H1 (cell line): ENCODE measurements around the gene ADGRB3.

Experiments used
- BRCA1 ChIP-seq: IDR thresholded peaks from 2 replicates; pipeline ENCODE4 v1.6.1; 2012; ENCODE audit warnings: low read depth, low read length, improper control_type of control experiment
- POLR2A ChIP-seq, 2 experiments: IDR thresholded peaks; 1 replicate in 1 of 2; 2 replicates in 1 of 2; pipeline ENCODE4 v1.6.1; 2011; ENCODE audit warnings: low read depth in 2 of 2, low read length in 2 of 2, mild to moderate bottlenecking in 2 of 2; ENCODE audit errors: control extremely low read depth in 1 of 2
- POLR2AphosphoS5 ChIP-seq: IDR thresholded peaks from 2 replicates; pipeline ENCODE4 v1.6.1; 2011; ENCODE audit warnings: low read depth, low read length
- RAD21 ChIP-seq, 2 experiments: IDR thresholded peaks in 1 of 2; conservative IDR thresholded peaks in 1 of 2; 2 replicates each; pipeline ENCODE4 v1.6.1; 2011; ENCODE audit warnings: low read depth in 2 of 2, low read length in 2 of 2, improper control_type of control experiment in 1 of 2, inconsistent platforms in 1 of 2, mild to moderate bottlenecking in 1 of 2, moderate library complexity in 1 of 2
- RNF2 ChIP-seq: fragments of 200-900, 300-1000 bp; sonication (generic); IDR thresholded peaks from 2 replicates; pipeline ENCODE4 v1.7.1; 2016; ENCODE audit warnings: borderline replicate concordance, low read depth, mild to moderate bottlenecking, antibody characterized with exemption, low read length; ENCODE audit not compliant: poor library complexity, severe bottlenecking; ENCODE audit errors: missing control alignments
- SIN3A ChIP-seq, 2 experiments: IDR thresholded peaks in 1 of 2; conservative IDR thresholded peaks in 1 of 2; 2 replicates each; pipeline ENCODE4 v1.6.1; 2011 to 2012; ENCODE audit warnings: low read length in 2 of 2, improper control_type of control experiment in 1 of 2, low read depth in 1 of 2, mild to moderate bottlenecking in 1 of 2
- SP1 ChIP-seq: IDR thresholded peaks from 2 replicates; pipeline ENCODE4 v1.6.1; 2011; ENCODE audit warnings: low read depth, low read length
- TEAD4 ChIP-seq: IDR thresholded peaks from 2 replicates; pipeline ENCODE4 v1.6.1; 2012; ENCODE audit warnings: low read depth, low read length, inconsistent platforms, mixed read lengths
- YY1 ChIP-seq: IDR thresholded peaks from 2 replicates; pipeline ENCODE4 v1.6.1; 2011; ENCODE audit warnings: low read depth, mild to moderate bottlenecking, low read length
- TF ChIP-seq, protein P1 (sequence below), 3 experiments: IDR thresholded peaks; 1 replicate in 2 of 3; 2 replicates in 1 of 3; pipeline versions ENCODE4 v1.5.1 to v1.6.1; 2011; ENCODE audit warnings: low read length in 3 of 3, mild to moderate bottlenecking in 3 of 3, inconsistent platforms in 2 of 3, low read depth in 1 of 3, moderate library complexity in 1 of 3; ENCODE audit not compliant: insufficient read depth in 1 of 3; ENCODE audit errors: control extremely low read depth in 1 of 3

DNA sequence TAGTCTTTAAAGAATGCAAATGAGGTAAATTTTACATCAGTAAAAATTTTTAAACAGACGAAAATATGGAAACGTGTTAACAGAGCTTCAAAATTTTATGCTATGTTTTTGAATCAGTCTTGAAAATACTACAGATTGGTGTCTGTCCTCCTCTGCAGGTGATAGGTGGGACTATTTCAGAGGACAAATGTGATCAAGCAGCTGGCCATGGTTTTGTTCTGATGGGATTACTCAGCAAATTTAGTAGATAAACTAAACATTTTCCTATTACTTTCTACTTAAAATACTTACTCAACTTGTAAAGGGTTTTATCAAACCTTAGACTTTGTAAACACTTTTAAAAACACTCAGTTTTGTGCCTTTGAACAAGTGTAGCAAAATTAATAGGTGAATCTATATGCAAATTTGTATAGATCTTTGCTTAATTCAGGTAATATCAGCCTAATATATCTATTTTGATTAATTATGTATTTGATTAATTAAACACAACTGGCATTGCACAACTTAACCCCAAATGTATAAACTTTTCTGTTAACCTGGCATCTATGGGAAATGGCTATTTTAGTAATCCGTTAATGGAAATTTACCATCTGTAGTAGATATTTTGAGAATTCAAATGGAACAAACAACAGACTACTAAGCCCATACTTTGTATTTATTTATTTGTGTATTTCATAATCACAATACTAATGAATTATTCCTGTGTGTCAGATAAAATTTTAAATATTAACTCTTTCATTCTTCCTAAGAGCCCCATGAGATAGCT, 22.5 kb downstream of the ADGRB3 start:
- TF ChIP-seq SP1 (no peak), YY1 (no peak), RAD21 (IDR thresholded peaks at IDR 0.05 in 1 of 2, conservative IDR thresholded peaks at IDR 0.05 in 1 of 2; ENCODE audit: low read depth in 2 of 2, low read length in 2 of 2) (no peak), POLR2AphosphoS5 (no peak), BRCA1 (no peak), RNF2 (no peak), SIN3A (conservative IDR thresholded peaks at IDR 0.05 in 1 of 2, IDR thresholded peaks at IDR 0.05 in 1 of 2; ENCODE audit: low read depth in 1 of 2, low read length in 2 of 2) (no peak), TEAD4 (no peak), POLR2A (IDR thresholded peaks at IDR 0.05; ENCODE audit: control extremely low read depth in 1 of 2, low read depth in 2 of 2, low read length in 2 of 2) (no peak)
- TF ChIP-seq, protein P1, sequence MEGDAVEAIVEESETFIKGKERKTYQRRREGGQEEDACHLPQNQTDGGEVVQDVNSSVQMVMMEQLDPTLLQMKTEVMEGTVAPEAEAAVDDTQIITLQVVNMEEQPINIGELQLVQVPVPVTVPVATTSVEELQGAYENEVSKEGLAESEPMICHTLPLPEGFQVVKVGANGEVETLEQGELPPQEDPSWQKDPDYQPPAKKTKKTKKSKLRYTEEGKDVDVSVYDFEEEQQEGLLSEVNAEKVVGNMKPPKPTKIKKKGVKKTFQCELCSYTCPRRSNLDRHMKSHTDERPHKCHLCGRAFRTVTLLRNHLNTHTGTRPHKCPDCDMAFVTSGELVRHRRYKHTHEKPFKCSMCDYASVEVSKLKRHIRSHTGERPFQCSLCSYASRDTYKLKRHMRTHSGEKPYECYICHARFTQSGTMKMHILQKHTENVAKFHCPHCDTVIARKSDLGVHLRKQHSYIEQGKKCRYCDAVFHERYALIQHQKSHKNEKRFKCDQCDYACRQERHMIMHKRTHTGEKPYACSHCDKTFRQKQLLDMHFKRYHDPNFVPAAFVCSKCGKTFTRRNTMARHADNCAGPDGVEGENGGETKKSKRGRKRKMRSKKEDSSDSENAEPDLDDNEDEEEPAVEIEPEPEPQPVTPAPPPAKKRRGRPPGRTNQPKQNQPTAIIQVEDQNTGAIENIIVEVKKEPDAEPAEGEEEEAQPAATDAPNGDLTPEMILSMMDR (IDR thresholded peaks at IDR 0.05; ENCODE audit: control extremely low read depth in 1 of 3, insufficient read depth in 1 of 3, low read depth in 1 of 3, low read length in 3 of 3): no peak
